ENCODE data around the gene MAP3K8. TPM values are rescaled to one million over a fixed set of nuclear protein-coding genes. Genes with fewer than 3 reads are reported as not detected.

Gene MAP3K8
- total RNA-seq, 6 experiments from 2014 or later, result 3.1 to 21.9 (median 6.1) TPM

- no peak for TF ChIP-seq POLR2A (IDR thresholded peaks at IDR 0.05)
- TF ChIP-seq, protein P1, sequence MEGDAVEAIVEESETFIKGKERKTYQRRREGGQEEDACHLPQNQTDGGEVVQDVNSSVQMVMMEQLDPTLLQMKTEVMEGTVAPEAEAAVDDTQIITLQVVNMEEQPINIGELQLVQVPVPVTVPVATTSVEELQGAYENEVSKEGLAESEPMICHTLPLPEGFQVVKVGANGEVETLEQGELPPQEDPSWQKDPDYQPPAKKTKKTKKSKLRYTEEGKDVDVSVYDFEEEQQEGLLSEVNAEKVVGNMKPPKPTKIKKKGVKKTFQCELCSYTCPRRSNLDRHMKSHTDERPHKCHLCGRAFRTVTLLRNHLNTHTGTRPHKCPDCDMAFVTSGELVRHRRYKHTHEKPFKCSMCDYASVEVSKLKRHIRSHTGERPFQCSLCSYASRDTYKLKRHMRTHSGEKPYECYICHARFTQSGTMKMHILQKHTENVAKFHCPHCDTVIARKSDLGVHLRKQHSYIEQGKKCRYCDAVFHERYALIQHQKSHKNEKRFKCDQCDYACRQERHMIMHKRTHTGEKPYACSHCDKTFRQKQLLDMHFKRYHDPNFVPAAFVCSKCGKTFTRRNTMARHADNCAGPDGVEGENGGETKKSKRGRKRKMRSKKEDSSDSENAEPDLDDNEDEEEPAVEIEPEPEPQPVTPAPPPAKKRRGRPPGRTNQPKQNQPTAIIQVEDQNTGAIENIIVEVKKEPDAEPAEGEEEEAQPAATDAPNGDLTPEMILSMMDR (IDR thresholded peaks at IDR 0.05), result no peak
- no peak overlapping the region for H3K27ac ChIP-seq
- ATAC-seq (no peak), DNase-seq (no peak)
- intact Hi-C loops (cut with DNase I), result no loop called here
- 97% methylated on average over 4 of the region's 18 CpGs for WGBS (ENCODE audit: insufficient coverage, low coverage, low lambda C conversion rate, missing lambda C conversion rate)
- H3K36me3 ChIP-seq, result no peaks in the 10 kb centered on the region
- H3K27me3 ChIP-seq, result no peaks in the 10 kb centered on the region
- H3K9me3 ChIP-seq, result no peaks in the 10 kb centered on the region
- no peaks in the 10 kb centered on the region for H3K4me1 ChIP-seq
- H3K4me3 ChIP-seq, result no peak overlapping the region
Observed at GRCh38 chr10:30403494-30403893, 30.5 kb upstream of the MAP3K8 start.

DNA sequence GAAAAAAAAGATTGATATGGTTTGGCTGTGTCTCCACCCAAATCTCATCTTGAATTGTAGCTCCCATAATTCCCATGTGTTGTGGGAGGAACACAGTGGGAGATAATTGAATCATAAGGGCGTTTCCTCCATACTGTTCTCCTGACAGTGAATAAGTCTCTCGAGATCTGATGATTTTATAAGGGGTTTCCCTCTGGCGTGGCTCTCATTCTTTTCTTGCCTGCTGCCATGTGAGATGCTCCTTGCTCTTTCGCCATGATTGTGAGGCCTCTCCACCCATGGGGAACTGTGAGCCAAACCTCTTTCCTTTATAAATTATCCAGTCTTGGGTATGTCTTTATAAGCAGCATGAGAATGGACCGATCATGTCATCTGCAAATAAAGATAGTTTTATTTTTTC lies 29.4 kb upstream of the MAP3K8 start:
- no peak for ATAC-seq
- Histone ChIP-seq H3K27ac (no peak overlapping the region), H3K27me3 (no peaks in the 10 kb centered on the region), H3K4me3 (no peak overlapping the region), H3K4me1 (no peaks in the 10 kb centered on the region), H3K9me3 (no peaks in the 10 kb centered on the region), H3K36me3 (no peaks in the 10 kb centered on the region)
- intact Hi-C loops (cut with DNase I), result no loop called here
- no peak for DNase-seq
- TF ChIP-seq, protein P1 (IDR thresholded peaks at IDR 0.05), result no peak
- TF ChIP-seq POLR2A (IDR thresholded peaks at IDR 0.05), result no peak
- 73% methylated on average over 4 of the region's 5 CpGs for WGBS (ENCODE audit: insufficient coverage, low coverage, low lambda C conversion rate, missing lambda C conversion rate)

DNA sequence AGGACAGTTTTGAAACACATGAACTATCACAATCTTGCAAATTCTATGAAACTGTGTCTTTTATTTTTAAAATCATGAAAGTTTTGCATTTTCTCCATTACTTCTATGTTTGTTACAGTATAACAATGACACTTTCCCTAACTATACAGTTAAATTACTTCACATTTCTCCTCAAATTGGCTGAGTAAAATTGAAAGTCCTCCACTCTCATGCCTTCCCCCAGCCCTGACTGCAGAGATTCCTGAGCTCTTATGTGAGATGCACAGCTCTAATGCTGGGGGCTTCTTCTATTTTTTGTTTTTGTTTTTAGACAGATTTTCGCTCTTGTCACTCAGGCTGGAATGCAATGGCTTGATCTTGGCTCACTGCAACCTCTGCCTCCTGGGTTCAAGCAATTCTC lies 22.7 kb upstream of the MAP3K8 start:
- H3K9me3 ChIP-seq, result no peaks in the 10 kb centered on the region
- TF ChIP-seq, protein P1 (IDR thresholded peaks at IDR 0.05), result no peak
- TF ChIP-seq POLR2A (IDR thresholded peaks at IDR 0.05), result no peak
- intact Hi-C loops (cut with DNase I), result loop anchor here in 1 of 2 donors (5.0 kb wide), 1 partner anchor 181 kb away; no protein-coding TSS in a partner anchor
- H3K27me3 ChIP-seq, result no peaks in the 10 kb centered on the region
- H3K4me3 ChIP-seq, result no peak overlapping the region
- DNase-seq (no peak), ATAC-seq (no peak)
- 86% methylated on average over 1 of the region's 1 CpG for WGBS (ENCODE audit: insufficient coverage, low coverage, low lambda C conversion rate, missing lambda C conversion rate)
- H3K27ac ChIP-seq, result no peak overlapping the region
- no peaks in the 10 kb centered on the region for H3K4me1 ChIP-seq
- H3K36me3 ChIP-seq, result no peaks in the 10 kb centered on the region

DNA sequence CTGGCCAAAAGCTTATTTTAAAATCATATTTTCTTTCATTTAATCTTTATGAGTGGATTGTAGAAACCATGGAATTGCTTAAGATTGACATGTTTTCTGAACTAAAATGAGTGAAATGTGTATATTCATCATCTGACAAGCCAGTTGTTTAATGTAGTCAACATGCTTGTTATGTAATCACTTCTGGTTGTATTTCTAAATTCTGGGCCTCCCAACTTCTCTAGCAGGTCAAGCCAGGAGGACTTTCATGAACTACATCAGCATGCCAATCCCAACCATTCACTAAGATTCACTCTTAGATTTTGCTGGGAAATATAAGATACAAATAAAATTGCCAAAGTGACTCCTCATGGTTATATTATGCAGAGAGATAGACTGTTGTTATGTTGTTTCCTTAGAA lies 21.1 kb upstream of the MAP3K8 start:
- intact Hi-C loops (cut with DNase I), result loop anchor here in 1 of 2 donors (5.0 kb wide), 1 partner anchor 179 kb away; no protein-coding TSS in a partner anchor
- no peaks in the 10 kb centered on the region for H3K4me1 ChIP-seq
- no peak overlapping the region for H3K27ac ChIP-seq
- H3K9me3 ChIP-seq, result no peaks in the 10 kb centered on the region
- no peak for DNase-seq
- no peak for ATAC-seq
- H3K4me3 ChIP-seq, result no peak overlapping the region
- H3K36me3 ChIP-seq, result no peaks in the 10 kb centered on the region
- TF ChIP-seq, protein P1 (IDR thresholded peaks at IDR 0.05), result no peak
- TF ChIP-seq POLR2A (IDR thresholded peaks at IDR 0.05), result no peak
- H3K27me3 ChIP-seq, result no peaks in the 10 kb centered on the region
